Glutamatergic neuron (in vitro differentiated cells): Measurements from ENCODE around the gene PPP3R1. TPM values are rescaled to one million over a fixed set of nuclear protein-coding genes. Genes with fewer than 3 reads are reported as not detected.

ENCODE experiments used
- DNase-seq: peaks from one replicate; pipeline ENCODE4 v3.0.0; 2022
- H3K27ac Mint-ChIP-seq: one replicate; pipeline ENCODE4 v1.8.0; 2020; ENCODE audit warnings: mild to moderate bottlenecking, mixed read lengths, inconsistent platforms; ENCODE audit not compliant: unreplicated experiment
- H3K27me3 Mint-ChIP-seq: one replicate; pipeline ENCODE4 v1.8.0; 2020; ENCODE audit warnings: mild to moderate bottlenecking, moderate library complexity, mixed read lengths, inconsistent platforms; ENCODE audit not compliant: unreplicated experiment
- H3K36me3 Mint-ChIP-seq: one replicate; pipeline ENCODE4 v1.8.0; 2020; ENCODE audit warnings: mild to moderate bottlenecking, mixed read lengths, inconsistent platforms; ENCODE audit not compliant: unreplicated experiment
- H3K4me1 Mint-ChIP-seq: one replicate; pipeline ENCODE4 v1.8.0; 2020; ENCODE audit warnings: mild to moderate bottlenecking, low read depth, mixed read lengths, inconsistent platforms; ENCODE audit not compliant: unreplicated experiment
- H3K4me3 Mint-ChIP-seq: one replicate; pipeline ENCODE4 v1.8.0; 2020; ENCODE audit warnings: mild to moderate bottlenecking, mixed read lengths, inconsistent platforms; ENCODE audit not compliant: unreplicated experiment
- H3K9me3 Mint-ChIP-seq: one replicate; pipeline ENCODE4 v1.8.0; 2020; ENCODE audit warnings: mild to moderate bottlenecking, moderate library complexity, mixed read lengths, inconsistent platforms; ENCODE audit not compliant: unreplicated experiment
- CTCF ChIP-seq: fragments of 200-600 bp; sonication (generic); IDR thresholded peaks from one replicate; pipeline ENCODE4 v1.5.0; 2021; ENCODE audit not compliant: partially characterized antibody, unreplicated experiment
- total RNA-seq: library from RNA; stranded (reverse); fragmentation: NEBNext Ultra II Directional; extraction: Animal tissue kit (Norgen Biotek cat#: 25700); gene quantifications from one replicate; pipeline ENCODE4 v1.2.1, GENCODE V29; 2021; ENCODE audit not compliant: unreplicated experiment

The PPP3R1 gene
- total RNA-seq, 1 donor from 2014 or later, result 53.4 TPM

- no peak for DNase-seq
- no peak overlapping the region for H3K27ac Mint-ChIP-seq
- H3K36me3 Mint-ChIP-seq, result no peaks in the 10 kb centered on the region
- no peaks in the 10 kb centered on the region for H3K9me3 Mint-ChIP-seq
- no peak for TF ChIP-seq CTCF
- no peak overlapping the region for H3K4me3 Mint-ChIP-seq
- no peaks in the 10 kb centered on the region for H3K27me3 Mint-ChIP-seq
- peaks cover 27% of the 10 kb centered on the region for H3K4me1 Mint-ChIP-seq
Measured at GRCh38 chr2:68237404-68237803, 14.9 kb downstream of the PPP3R1 start.

GRCh38 chr2:68236876-68237275 is 15.5 kb downstream of the PPP3R1 start:
- peaks cover 27% of the 10 kb centered on the region for H3K4me1 Mint-ChIP-seq
- no peak overlapping the region for H3K4me3 Mint-ChIP-seq
- H3K36me3 Mint-ChIP-seq, result no peaks in the 10 kb centered on the region
- TF ChIP-seq CTCF, result no peak
- no peaks in the 10 kb centered on the region for H3K9me3 Mint-ChIP-seq
- H3K27ac Mint-ChIP-seq, result no peak overlapping the region
- DNase-seq, result no peak
- no peaks in the 10 kb centered on the region for H3K27me3 Mint-ChIP-seq

GRCh38 chr2:68236103-68236734 is 16.1 kb downstream of the PPP3R1 start:
- Mint-ChIP-seq H3K4me3 (no peak overlapping the region), H3K9me3 (no peaks in the 10 kb centered on the region), H3K36me3 (no peaks in the 10 kb centered on the region), H3K4me1 (peaks cover 26% of the 10 kb centered on the region), H3K27ac (no peak overlapping the region), H3K27me3 (no peaks in the 10 kb centered on the region)
- TF ChIP-seq CTCF, result no peak
- DNase-seq, result no peak

- H3K9me3 Mint-ChIP-seq, result no peaks in the 10 kb centered on the region
- no peaks in the 10 kb centered on the region for H3K27me3 Mint-ChIP-seq
- no peak for DNase-seq
- peaks cover 24% of the 10 kb centered on the region for H3K4me1 Mint-ChIP-seq
- no peaks in the 10 kb centered on the region for H3K36me3 Mint-ChIP-seq
- no peak overlapping the region for H3K4me3 Mint-ChIP-seq
- TF ChIP-seq CTCF, result no peak
- no peak overlapping the region for H3K27ac Mint-ChIP-seq
Measured at GRCh38 chr2:68235090-68235489, 17.2 kb downstream of the PPP3R1 start.

- no peak for DNase-seq
- no peaks in the 10 kb centered on the region for H3K27me3 Mint-ChIP-seq
- TF ChIP-seq CTCF, result no peak
- peaks cover 24% of the 10 kb centered on the region for H3K4me1 Mint-ChIP-seq
- no peak overlapping the region for H3K27ac Mint-ChIP-seq
- no peaks in the 10 kb centered on the region for H3K36me3 Mint-ChIP-seq
- no peak overlapping the region for H3K4me3 Mint-ChIP-seq
- no peaks in the 10 kb centered on the region for H3K9me3 Mint-ChIP-seq
Measured at GRCh38 chr2:68234405-68234804, 17.9 kb downstream of the PPP3R1 start.
